HepG2 (cell line): ENCODE data around the gene TMEM221. TPM values are rescaled to one million over a fixed set of nuclear protein-coding genes. Genes with fewer than 3 reads are reported as not detected.

Source experiments
- ETV6 ChIP-seq: sonication (generic); formaldehyde crosslinking; conservative IDR thresholded peaks from 2 replicates; pipeline ENCODE4 v1.4.0; 2020; ENCODE audit warnings: missing genetic modification reagents
- TP53 ChIP-seq: sonication (generic); formaldehyde crosslinking; conservative IDR thresholded peaks from 2 replicates; pipeline ENCODE4 v1.4.0; 2020; ENCODE audit warnings: missing genetic modification reagents
- TRIM24 ChIP-seq: sonication (generic); formaldehyde crosslinking; IDR thresholded peaks from 2 replicates; pipeline ENCODE4 v1.8.0; 2022; ENCODE audit warnings: mild to moderate bottlenecking, missing genetic modification reagents
- polyA plus RNA-seq, 8 experiments: library from polyadenylated mRNA; depleted of rRNA in 3 of 8; stranded (reverse) in 7 of 8; unstranded in 1 of 8; fragments of >200 nt; fragmentation: Illumina TruSeq in 4 of 8; extraction: Trizol in 4 of 8; gene quantifications; 2 replicates each; pipeline versions ENCODE4 v1.2.1 to v1.2.3, GENCODE V29; 2011 to 2016; ENCODE audit warnings: low read depth in 4 of 8, missing spikeins in 1 of 8, mixed read lengths in 1 of 8; ENCODE audit not compliant: insufficient read depth in 1 of 8
- total RNA-seq, 5 experiments: library from RNA; depleted of rRNA; stranded (reverse); fragments of >200 nt; fragmentation: Illumina TruSeq; extraction: Trizol; gene quantifications; 2 replicates each; pipeline ENCODE4 v1.2.3, GENCODE V29; 2016; ENCODE audit warnings: low read depth in 1 of 5
- TF ChIP-seq, protein P1 (sequence below): sonication (generic); formaldehyde crosslinking; IDR thresholded peaks from 2 replicates; pipeline ENCODE4 v1.8.0; 2023; ENCODE audit warnings: mild to moderate bottlenecking, missing genetic modification reagents
- TF ChIP-seq, protein P2 (sequence below): sonication (generic); formaldehyde crosslinking; IDR thresholded peaks from 2 replicates; pipeline ENCODE4 v1.4.0; 2020; ENCODE audit warnings: mild to moderate bottlenecking, missing genetic modification reagents
- TF ChIP-seq, protein P3 (sequence below): sonication (generic); formaldehyde crosslinking; IDR thresholded peaks from 2 replicates; pipeline ENCODE4 v1.4.0; 2020; ENCODE audit warnings: missing genetic modification reagents
- TF ChIP-seq, protein P4 (sequence below): sonication (generic); formaldehyde crosslinking; IDR thresholded peaks from 2 replicates; pipeline ENCODE4 v1.4.0; 2020; ENCODE audit warnings: missing genetic modification reagents, borderline replicate concordance
- TF ChIP-seq, protein P5 (sequence below): sonication (generic); formaldehyde crosslinking; IDR thresholded peaks from 2 replicates; pipeline ENCODE4 v1.5.0; 2020; ENCODE audit warnings: mild to moderate bottlenecking, missing genetic modification reagents
- TF ChIP-seq, protein P6 (sequence below): sonication (generic); formaldehyde crosslinking; IDR thresholded peaks from 2 replicates; pipeline ENCODE4 v1.5.0; 2020; ENCODE audit warnings: mild to moderate bottlenecking, missing genetic modification reagents, borderline replicate concordance

TMEM221 gene
- total and polyA plus RNA-seq, 2 of the 13 experiments (the other 11 are each of a cell fraction or from before 2014, with no cell fraction given), result 0.33 to 0.77 TPM

- TF ChIP-seq TP53 (CRISPR knock-in tag), result no peak
- TF ChIP-seq, protein P1, sequence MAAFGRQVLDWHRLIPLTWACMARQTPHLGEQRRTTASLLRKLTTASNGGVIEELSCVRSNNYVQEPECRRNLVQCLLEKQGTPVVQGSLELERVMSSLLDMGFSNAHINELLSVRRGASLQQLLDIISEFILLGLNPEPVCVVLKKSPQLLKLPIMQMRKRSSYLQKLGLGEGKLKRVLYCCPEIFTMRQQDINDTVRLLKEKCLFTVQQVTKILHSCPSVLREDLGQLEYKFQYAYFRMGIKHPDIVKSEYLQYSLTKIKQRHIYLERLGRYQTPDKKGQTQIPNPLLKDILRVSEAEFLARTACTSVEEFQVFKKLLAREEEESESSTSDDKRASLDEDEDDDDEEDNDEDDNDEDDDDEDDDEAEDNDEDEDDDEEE, result no peak
- TF ChIP-seq, protein P2, sequence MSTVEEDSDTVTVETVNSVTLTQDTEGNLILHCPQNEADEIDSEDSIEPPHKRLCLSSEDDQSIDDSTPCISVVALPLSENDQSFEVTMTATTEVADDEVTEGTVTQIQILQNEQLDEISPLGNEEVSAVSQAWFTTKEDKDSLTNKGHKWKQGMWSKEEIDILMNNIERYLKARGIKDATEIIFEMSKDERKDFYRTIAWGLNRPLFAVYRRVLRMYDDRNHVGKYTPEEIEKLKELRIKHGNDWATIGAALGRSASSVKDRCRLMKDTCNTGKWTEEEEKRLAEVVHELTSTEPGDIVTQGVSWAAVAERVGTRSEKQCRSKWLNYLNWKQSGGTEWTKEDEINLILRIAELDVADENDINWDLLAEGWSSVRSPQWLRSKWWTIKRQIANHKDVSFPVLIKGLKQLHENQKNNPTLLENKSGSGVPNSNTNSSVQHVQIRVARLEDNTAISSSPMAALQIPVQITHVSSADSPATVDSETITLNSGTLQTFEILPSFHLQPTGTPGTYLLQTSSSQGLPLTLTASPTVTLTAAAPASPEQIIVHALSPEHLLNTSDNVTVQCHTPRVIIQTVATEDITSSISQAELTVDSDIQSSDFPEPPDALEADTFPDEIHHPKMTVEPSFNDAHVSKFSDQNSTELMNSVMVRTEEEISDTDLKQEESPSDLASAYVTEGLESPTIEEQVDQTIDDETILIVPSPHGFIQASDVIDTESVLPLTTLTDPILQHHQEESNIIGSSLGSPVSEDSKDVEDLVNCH (CRISPR knock-in tag), result no peak
- TF ChIP-seq ETV6 (CRISPR knock-in tag), result no peak
- TF ChIP-seq, protein P3, sequence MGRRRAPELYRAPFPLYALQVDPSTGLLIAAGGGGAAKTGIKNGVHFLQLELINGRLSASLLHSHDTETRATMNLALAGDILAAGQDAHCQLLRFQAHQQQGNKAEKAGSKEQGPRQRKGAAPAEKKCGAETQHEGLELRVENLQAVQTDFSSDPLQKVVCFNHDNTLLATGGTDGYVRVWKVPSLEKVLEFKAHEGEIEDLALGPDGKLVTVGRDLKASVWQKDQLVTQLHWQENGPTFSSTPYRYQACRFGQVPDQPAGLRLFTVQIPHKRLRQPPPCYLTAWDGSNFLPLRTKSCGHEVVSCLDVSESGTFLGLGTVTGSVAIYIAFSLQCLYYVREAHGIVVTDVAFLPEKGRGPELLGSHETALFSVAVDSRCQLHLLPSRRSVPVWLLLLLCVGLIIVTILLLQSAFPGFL (CRISPR knock-in tag), result no peak
- TF ChIP-seq, protein P4, sequence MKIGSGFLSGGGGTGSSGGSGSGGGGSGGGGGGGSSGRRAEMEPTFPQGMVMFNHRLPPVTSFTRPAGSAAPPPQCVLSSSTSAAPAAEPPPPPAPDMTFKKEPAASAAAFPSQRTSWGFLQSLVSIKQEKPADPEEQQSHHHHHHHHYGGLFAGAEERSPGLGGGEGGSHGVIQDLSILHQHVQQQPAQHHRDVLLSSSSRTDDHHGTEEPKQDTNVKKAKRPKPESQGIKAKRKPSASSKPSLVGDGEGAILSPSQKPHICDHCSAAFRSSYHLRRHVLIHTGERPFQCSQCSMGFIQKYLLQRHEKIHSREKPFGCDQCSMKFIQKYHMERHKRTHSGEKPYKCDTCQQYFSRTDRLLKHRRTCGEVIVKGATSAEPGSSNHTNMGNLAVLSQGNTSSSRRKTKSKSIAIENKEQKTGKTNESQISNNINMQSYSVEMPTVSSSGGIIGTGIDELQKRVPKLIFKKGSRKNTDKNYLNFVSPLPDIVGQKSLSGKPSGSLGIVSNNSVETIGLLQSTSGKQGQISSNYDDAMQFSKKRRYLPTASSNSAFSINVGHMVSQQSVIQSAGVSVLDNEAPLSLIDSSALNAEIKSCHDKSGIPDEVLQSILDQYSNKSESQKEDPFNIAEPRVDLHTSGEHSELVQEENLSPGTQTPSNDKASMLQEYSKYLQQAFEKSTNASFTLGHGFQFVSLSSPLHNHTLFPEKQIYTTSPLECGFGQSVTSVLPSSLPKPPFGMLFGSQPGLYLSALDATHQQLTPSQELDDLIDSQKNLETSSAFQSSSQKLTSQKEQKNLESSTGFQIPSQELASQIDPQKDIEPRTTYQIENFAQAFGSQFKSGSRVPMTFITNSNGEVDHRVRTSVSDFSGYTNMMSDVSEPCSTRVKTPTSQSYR (CRISPR knock-in tag), result no peak
- TF ChIP-seq TRIM24, result no peak
- TF ChIP-seq, protein P5, sequence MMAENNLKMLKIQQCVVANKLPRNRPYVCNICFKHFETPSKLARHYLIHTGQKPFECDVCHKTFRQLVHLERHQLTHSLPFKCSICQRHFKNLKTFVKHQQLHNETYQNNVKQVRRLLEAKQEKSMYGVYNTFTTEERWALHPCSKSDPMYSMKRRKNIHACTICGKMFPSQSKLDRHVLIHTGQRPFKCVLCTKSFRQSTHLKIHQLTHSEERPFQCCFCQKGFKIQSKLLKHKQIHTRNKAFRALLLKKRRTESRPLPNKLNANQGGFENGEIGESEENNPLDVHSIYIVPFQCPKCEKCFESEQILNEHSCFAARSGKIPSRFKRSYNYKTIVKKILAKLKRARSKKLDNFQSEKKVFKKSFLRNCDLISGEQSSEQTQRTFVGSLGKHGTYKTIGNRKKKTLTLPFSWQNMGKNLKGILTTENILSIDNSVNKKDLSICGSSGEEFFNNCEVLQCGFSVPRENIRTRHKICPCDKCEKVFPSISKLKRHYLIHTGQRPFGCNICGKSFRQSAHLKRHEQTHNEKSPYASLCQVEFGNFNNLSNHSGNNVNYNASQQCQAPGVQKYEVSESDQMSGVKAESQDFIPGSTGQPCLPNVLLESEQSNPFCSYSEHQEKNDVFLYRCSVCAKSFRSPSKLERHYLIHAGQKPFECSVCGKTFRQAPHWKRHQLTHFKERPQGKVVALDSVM (CRISPR knock-in tag), result peak; percentile 60
- TF ChIP-seq, protein P6, sequence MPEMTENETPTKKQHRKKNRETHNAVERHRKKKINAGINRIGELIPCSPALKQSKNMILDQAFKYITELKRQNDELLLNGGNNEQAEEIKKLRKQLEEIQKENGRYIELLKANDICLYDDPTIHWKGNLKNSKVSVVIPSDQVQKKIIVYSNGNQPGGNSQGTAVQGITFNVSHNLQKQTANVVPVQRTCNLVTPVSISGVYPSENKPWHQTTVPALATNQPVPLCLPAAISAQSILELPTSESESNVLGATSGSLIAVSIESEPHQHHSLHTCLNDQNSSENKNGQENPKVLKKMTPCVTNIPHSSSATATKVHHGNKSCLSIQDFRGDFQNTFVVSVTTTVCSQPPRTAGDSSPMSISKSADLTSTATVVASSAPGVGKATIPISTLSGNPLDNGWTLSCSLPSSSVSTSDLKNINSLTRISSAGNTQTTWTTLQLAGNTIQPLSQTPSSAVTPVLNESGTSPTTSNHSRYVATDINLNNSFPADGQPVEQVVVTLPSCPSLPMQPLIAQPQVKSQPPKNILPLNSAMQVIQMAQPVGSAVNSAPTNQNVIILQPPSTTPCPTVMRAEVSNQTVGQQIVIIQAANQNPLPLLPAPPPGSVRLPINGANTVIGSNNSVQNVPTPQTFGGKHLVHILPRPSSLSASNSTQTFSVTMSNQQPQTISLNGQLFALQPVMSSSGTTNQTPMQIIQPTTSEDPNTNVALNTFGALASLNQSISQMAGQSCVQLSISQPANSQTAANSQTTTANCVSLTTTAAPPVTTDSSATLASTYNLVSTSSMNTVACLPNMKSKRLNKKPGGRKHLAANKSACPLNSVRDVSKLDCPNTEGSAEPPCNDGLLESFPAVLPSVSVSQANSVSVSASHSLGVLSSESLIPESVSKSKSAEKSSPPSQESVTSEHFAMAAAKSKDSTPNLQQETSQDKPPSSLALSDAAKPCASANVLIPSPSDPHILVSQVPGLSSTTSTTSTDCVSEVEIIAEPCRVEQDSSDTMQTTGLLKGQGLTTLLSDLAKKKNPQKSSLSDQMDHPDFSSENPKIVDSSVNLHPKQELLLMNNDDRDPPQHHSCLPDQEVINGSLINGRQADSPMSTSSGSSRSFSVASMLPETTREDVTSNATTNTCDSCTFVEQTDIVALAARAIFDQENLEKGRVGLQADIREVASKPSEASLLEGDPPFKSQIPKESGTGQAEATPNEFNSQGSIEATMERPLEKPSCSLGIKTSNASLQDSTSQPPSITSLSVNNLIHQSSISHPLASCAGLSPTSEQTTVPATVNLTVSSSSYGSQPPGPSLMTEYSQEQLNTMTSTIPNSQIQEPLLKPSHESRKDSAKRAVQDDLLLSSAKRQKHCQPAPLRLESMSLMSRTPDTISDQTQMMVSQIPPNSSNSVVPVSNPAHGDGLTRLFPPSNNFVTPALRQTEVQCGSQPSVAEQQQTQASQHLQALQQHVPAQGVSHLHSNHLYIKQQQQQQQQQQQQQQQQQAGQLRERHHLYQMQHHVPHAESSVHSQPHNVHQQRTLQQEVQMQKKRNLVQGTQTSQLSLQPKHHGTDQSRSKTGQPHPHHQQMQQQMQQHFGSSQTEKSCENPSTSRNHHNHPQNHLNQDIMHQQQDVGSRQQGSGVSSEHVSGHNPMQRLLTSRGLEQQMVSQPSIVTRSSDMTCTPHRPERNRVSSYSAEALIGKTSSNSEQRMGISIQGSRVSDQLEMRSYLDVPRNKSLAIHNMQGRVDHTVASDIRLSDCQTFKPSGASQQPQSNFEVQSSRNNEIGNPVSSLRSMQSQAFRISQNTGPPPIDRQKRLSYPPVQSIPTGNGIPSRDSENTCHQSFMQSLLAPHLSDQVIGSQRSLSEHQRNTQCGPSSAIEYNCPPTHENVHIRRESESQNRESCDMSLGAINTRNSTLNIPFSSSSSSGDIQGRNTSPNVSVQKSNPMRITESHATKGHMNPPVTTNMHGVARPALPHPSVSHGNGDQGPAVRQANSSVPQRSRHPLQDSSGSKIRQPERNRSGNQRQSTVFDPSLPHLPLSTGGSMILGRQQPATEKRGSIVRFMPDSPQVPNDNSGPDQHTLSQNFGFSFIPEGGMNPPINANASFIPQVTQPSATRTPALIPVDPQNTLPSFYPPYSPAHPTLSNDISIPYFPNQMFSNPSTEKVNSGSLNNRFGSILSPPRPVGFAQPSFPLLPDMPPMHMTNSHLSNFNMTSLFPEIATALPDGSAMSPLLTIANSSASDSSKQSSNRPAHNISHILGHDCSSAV, result no peak
These were observed 43.0 kb downstream of the TMEM221 start, which contains the start of gene BST2 (continued) for GRCh38 chr19:17405250-17406045.
